Heart left ventricle (tissue), 13 donors: ENCODE results near the gene SRSF8.

Experiments used
- POLR2A ChIP-seq, 2 donors: fragments of 450-650 bp; IDR thresholded peaks; one replicate each; pipeline ENCODE4 v1.6.1; 2017; ENCODE audit warnings: antibody characterized with exemption in 2 of 2, mild to moderate bottlenecking in 2 of 2, moderate library complexity in 2 of 2
- TF ChIP-seq, protein P1 (sequence below), 12 donors: fragments of 200-600 bp; sonication (generic) in 4 of 12; IDR thresholded peaks; one replicate each; pipeline versions ENCODE4 v1.5.0 to v1.8.0; 2018 to 2022; ENCODE audit warnings: antibody characterized with exemption in 12 of 12, mild to moderate bottlenecking in 5 of 12
- donor health status: ischemic (EF 13 %, LVEDD 7.1; RV severe dilation, severe dysfunction).
- donor health status: DM: no; HTN: yes; CAD: no.
- donor health status: DM: no; HTN: no; CAD: no.
- donor health status: ischemic (EF 25% LVEDD 6.9; RV normal size, moderate dysfunction).
- donor health status: ischemic (EF 25% LVEDD 5.7; RV mildly dilated, moderate dysfunction).
- donor health status: ischemic (EF 35%, LVEDD 5.7; RV mildly dilated, moderate dysfunction).
- donor health status: nonischemic (EF 11% LVEDD 7.7; RV severe dilation, severe dysfunction).
- donor health status: DM: yes; HTN: yes; CAD: no.
- donor health status: PGD.
- donor health status: ischemic (EF 29% LVEDD 5.4; RV normal size, mild dysfunction).
- donor health status: nonischemic (EF 23%, LVEDD 6.1; RV moderate dilation, normal function).

- TF ChIP-seq POLR2A (IDR thresholded peaks at IDR 0.05): peak; percentile 12 to 84
- TF ChIP-seq, protein P1, sequence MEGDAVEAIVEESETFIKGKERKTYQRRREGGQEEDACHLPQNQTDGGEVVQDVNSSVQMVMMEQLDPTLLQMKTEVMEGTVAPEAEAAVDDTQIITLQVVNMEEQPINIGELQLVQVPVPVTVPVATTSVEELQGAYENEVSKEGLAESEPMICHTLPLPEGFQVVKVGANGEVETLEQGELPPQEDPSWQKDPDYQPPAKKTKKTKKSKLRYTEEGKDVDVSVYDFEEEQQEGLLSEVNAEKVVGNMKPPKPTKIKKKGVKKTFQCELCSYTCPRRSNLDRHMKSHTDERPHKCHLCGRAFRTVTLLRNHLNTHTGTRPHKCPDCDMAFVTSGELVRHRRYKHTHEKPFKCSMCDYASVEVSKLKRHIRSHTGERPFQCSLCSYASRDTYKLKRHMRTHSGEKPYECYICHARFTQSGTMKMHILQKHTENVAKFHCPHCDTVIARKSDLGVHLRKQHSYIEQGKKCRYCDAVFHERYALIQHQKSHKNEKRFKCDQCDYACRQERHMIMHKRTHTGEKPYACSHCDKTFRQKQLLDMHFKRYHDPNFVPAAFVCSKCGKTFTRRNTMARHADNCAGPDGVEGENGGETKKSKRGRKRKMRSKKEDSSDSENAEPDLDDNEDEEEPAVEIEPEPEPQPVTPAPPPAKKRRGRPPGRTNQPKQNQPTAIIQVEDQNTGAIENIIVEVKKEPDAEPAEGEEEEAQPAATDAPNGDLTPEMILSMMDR (IDR thresholded peaks at IDR 0.05): no peak
Measured at GRCh38 chr11:95068549-95068948, 1.8 kb downstream of the SRSF8 start.
